ENCODE measurements around the gene TEX47.

Gene TEX47

GRCh38 chr7:88795553-88795952 is at the start of gene TEX47:
Gene TEX47, minus strand, starts transcription at chr7:88795737. Its CDS starts 795 bp downstream, at chr7:88794942.
- DNase-seq, result peak; percentile 26

GRCh38 chr7:88845091-88845490 is 49.6 kb upstream of the TEX47 start:
- no peak for DNase-seq

DNA sequence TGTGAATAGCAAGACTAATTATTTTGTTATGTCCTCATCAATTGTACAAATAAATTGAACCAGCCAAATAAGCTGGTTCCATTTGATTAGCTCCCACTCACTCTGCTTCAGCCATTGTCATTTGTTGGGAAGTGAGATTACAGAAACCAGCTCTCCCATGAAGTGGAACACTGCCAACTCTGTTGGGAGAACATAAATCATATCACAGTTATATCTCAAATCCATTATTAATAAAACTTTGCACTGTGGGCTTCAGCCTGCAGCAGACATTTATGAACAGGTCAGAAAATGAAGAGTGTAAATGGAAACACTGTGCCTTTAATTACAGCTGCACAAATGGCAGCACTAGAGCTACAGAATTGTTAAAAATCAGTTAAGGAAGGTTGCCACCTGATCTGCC is 46.7 kb upstream of the TEX47 start:
- DNase-seq, result no peak

- DNase-seq, result peak; percentile 38
Measured at GRCh38 chr7:88835147-88835728, 39.7 kb upstream of the TEX47 start.

DNA sequence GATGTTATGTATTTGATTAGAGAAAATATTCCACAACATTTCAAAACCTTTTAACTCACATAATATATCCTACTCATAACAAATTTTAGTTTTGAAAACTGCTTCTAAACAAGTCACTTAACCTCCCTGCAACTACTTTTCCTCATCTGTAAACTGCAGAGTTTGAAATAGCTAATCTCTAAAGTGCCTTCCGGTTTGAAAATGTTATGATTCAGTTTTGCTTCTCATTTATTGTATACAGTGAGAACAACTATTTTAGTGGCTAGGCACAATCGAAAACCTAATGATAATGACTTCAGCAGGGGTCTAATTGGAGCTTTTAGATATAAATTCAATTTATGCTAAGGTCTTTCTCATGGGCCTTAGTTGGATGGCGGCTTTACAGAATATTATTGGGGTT is 30.7 kb upstream of the TEX47 start:
- DNase-seq, result no peak

DNA sequence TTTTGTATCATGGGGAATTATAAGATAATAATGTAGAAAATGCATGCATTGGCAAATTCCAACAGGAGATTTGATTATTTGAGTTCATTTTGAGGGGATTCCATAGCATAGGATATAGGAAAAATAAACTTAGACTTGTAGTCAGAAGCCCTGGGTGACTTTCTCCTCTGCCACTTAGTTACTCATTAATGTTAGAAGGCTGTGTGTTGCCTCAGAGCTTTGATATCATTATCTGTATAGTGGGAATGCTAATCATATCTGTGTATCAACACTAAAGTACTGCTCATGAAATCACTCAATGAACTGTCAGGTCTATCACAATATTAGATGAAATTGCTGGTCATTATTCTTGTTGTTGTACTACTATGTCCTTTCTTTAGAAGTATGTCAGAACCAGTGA is 23.0 kb upstream of the TEX47 start:
- DNase-seq, result no peak

DNA sequence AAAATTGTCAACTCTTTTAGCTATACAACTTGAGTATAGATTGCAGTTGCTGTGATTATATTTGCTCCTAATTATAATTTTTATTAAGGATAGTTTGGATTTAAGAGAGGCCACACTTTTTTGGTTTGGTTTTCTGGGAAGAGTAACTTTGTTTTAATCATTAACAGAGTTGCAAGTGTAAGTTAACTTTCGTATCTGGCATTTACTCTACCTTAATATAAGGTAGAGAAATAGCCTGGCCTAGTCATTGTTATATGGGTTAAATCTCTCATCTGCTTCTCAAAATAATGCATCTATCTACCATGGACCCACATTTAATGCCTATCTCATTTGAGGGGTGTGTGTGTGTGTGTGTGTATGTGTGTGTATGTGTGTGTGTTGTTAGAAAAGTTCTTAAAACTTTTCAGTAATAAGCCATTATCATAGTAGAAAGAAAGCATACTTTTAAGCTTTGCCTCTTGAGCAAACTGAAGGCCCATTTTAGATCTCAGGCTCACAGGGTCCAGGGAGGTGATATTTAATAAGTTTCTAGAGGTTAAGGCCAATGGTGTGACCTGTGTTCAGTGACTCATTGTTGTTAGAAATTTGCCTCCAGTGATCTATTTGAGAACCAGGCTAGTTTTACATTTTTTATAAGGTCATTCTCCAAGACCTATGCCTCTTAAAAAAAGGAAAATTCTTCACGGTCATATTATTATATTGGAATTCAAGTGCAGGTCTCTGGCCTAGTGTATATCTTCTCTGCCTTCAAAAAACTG is 10.9 kb upstream of the TEX47 start:
- no peak for DNase-seq

DNA sequence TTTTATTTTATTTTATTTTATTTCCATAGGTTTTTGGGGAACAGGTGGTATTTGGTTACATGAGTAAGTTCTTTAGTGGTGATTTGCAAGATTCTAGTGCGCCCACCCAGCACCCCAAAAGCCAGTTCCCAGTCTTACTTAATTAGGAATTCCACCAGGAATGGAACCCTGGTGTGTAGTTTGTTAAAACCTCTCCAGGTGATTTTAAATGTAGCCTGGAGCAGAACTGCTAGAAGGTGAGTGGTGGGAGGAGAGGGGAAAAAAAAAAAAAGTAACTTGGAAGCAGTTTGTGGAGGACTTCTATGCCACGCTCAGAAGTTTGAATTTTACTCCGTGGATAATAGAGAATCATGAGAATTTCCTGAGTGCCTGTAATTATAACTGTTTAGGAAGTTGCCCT is 5.5 kb upstream of the TEX47 start:
- no peak for DNase-seq

DNA sequence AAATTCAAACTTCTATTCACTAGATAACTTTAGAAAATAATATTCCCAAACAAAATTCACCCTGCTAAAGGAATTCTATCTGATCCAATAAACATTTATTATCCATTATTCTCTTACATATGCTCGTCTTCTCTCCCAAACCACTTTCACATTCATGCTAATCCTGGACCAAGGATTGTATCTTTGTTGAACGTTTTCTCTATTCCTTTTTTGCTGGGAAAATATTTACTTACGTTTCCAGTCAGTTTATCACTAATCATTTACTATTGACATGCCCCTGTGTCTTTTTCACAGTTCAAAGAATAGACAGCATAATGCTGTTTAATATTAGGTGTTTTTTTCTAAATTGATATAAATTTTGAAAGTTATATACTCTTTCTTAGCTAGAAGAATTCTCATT is 3.2 kb downstream of the TEX47 start:
- no peak for DNase-seq

DNA sequence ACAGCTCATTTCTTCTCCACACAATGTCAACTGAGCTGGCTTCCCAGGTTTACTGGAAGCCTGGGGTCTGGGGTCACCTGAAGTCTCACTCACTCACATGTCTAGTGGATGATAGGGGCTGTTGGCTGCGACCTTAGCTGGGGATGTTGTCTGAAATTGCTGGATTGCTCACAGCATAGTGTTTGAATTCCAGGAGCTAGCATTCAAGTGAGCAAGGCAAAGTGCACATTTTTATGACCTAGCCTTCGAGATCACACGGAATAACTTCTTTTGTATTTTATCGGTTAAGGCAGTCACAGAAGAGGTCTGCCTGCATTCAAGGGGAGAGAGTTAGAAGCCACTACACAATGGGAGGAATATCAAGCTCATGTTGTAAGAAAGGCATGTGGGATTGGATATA is 3.6 kb downstream of the TEX47 start:
- no peak for DNase-seq

DNA sequence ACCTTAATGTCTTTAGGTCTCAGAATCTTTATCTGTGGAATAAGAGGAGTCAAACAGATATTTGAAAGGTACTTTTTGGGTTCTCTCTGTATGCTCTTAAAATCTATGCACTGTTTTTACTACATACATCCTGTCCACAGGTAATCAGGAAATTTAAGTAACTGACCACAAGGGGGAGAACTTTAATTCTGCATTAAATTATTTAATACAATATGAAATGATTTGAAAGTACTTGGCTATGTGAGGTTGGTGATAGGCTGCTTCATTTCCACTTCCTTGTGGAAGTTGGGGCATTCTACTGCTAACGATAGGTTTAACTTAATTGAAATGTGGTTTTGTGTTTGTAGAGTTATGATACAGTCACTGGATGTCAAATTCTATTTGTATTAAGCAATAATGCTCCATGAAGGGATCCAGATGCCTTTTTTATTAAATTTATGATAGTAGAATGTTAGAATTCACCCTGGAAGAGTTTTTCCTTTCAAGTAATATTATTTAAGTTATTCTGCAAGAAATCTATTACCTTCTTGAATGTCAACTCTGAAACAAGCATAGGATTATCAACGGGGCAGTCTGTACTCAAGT is 6.0 kb downstream of the TEX47 start:
- peak; percentile 47 for DNase-seq

DNA sequence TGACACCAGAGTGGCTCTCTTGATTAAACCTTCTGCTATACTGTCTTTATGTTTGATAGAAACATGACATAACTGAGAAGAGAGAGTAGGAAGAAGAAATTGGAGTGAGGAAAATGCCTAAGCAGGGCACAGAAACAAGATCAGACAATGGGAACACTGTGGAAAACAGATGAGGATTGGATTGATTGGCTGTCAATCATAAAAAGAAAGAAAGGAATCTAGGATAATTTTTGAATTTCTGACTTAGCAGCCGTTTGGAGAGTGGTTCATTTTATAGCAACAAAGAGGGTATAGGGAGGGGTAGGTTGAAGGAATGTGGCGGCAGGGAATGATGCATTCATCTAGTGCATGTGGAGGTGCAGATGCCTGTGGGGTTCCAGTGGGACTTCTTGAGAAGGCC is 7.8 kb downstream of the TEX47 start:
- DNase-seq, result no peak

GRCh38 chr7:88775838-88776237 is 19.7 kb downstream of the TEX47 start:
- DNase-seq, result peak; percentile 14

- DNase-seq, result peak; percentile 8
Measured at GRCh38 chr7:88772776-88773175, 22.8 kb downstream of the TEX47 start.

DNA sequence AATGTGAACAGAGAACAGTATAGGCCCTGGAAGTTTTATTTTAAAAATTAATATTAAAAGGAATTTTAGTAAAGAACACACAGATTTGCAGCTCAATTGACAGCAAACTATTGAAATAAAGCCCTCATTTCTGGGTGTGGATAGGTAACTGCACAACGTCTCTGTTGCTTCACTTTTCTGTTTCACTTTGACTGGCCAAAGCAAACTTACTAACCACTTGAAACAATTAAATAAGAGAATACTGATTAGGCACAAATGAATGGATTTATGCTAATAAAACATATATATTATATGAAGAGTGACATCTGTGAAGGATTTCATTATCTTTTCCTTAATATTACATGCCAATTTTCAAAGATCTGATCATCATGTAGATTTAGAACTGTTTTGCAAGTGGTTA is 24.1 kb downstream of the TEX47 start:
- no peak for DNase-seq

GRCh38 chr7:88761779-88762178 is 33.8 kb downstream of the TEX47 start:
- no peak for DNase-seq

DNA sequence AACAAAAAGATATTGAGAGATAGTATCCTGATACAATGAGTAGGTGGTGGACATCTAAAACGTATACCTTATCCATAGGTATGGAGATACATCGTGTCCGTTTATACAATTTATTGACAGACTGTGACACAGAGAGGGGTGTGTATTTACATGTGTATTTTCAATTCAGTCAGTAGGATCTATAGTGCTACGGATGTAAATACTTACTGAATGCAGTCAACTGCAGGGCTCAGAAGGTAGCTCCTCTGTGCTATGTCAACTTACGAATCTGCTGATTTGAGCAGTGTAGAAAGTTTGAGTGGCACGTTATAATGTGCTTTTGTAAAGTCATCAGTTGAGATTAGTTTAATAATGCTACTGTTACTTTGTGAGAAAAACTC is 35.4 kb downstream of the TEX47 start:
- DNase-seq, result no peak

DNA sequence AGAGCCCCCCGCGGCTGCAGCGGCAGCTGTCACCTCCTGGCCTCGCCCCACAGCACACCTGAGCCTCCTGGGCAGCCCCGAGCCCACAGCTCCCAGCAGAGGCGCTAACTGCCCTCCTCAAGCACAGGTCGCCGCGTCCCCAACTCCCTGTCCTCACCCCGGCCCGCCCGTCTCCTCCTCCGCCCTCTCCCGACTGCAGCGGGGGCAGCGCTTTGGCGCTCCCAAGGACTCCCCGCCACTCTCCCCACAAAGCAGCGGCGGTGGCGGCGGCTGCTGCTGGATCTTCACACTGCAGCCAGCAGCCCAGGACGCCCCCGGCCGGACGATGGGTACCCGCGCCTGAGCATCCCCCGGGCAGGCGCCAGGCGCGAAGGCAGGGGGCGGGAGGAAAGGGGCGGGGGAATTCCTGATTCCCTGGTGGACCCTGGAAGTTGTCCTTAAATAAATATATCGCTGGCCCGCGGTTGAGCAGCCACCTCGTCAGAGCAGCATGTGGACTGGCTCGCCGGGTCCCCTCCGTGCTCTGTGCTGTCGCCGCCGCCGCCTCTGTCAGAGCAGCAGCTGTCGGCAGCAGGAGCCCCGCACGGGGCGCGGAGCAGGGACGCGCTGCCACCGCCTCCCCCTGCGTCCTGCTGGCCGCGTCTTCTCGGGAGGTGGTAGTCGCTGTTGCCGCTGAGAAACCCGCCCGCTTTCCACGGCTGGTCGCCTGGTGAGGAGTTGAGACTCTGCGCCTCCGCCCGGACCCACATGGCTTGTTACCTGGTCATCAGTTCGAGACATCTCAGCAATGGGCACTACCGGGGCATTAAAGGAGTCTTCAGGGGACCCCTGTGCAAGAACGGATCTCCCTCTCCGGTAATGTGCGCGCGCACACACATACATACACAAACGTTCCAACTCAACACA is 36.1 kb downstream of the TEX47 start, which contains the start of gene ZNF804B:
Gene ZNF804B (plus strand): TSS at position 471 of the 906 bp plus-strand sequence. CDS start 277 bp downstream, at position 748.
- DNase-seq, result peak; percentile 28

DNA sequence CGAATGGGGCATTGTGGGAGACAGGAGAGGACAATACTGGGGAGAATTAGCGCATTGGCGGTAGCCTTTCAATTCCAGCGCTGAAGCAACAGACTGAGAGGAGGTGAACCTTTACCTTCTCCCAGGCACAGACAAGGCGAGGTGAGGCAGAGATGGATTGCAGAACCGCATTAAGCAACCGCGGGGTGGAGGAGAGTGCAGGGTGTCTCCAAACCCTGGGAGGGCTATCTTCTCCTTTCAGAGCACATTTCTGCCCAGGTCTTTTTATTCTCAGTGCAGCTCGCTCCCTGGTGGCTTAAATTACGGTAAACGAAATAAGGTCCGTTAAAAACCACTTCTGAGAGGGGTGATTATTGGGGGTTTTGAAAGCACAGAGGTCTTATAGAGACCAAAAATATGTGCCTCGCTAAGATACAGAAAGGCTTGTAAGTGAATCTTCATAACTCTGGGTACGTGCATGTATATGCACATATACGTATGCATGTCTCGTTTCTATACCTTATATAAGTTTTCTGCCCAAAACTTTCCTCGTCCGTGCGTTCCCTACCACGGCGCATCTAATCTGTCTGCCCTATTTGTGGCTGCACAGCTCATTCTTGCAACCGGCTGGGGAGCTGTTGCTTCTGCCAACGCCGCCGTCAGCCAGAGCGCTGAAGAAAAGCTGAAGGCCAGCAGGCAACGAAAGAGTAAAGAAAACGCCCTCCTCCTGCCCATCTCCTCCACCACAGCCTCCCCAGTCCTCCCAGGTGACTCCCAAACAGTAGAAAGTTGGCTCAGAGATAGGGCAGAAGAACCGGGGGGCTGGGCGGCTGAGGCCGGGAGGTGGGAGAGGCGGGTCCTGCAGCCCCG is 36.9 kb downstream of the TEX47 start:
- peak; percentile 23 for DNase-seq

GRCh38 chr7:88757371-88757770 is 38.2 kb downstream of the TEX47 start:
- no peak for DNase-seq

- DNase-seq, result no peak
Measured at GRCh38 chr7:88756802-88757201, 38.7 kb downstream of the TEX47 start.

DNA sequence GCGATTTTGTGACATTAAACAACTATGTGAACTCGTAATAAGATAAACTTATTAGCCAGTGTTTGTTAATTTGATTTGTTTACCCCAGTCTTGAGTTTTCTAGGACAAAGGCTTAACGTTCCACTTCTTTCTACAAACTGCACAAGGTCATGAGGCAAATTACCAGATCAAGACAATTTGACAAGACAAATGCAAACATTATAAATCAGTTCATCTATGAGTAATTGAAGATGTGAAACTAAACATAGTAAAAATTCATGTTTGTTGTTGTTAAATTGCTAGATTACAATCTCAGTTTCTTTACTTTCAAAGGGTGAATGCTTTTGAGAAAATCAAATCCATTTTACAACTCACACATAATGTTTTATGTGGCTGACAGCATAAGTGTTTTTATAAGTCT is 49.4 kb downstream of the TEX47 start:
- DNase-seq, result no peak
